CD4-positive, alpha-beta T cell (primary cell): ENCODE results near the gene ZRANB3. TPM values are rescaled to one million over a fixed set of nuclear protein-coding genes. Genes with fewer than 3 reads are reported as not detected.

Experiments
- ATAC-seq: fragments of 200-7000 bp; cut with Tn5 transposase; one replicate; pipeline ENCODE4 v1.10.0; 2022; ENCODE audit warnings: mild to moderate bottlenecking; ENCODE audit not compliant: poor library complexity
- CTCF ChIA-PET: fragments of 350-600 bp; sonication (Branson Sonifier 250); formaldehyde crosslinking; loops from one replicate; lab custom pipeline; 2021; ENCODE audit warnings: antibody characterized with exemption, inconsistent platforms; lab: Charles Lee
- POLR2A ChIA-PET: fragments of 350-600 bp; sonication (Branson Sonifier 250); formaldehyde crosslinking; loops from one replicate; lab custom pipeline; 2021; ENCODE audit warnings: antibody characterized with exemption, inconsistent platforms; lab: Charles Lee
- DNase-seq, 14 experiments: peaks; one replicate each; pipeline ENCODE4 v3.0.0-alpha.2; 2013 to 2020; ENCODE audit warnings: mixed read lengths in 2 of 14
- H3K27ac ChIP-seq, 2 donors: one replicate each; pipeline versions ENCODE4 v1.5.1 to v1.7.0; 2013; ENCODE audit warnings: low read length in 2 of 2, low read depth in 1 of 2, mild to moderate bottlenecking in 1 of 2
- H3K27me3 ChIP-seq, 2 experiments: 1 replicate in 1 of 2; 2 replicates in 1 of 2; pipeline versions ENCODE4 v1.6.1 to v1.7.0; 2013; ENCODE audit warnings: low read length in 2 of 2, control low read depth in 1 of 2, mild to moderate bottlenecking in 1 of 2, moderate library complexity in 1 of 2; ENCODE audit not compliant: insufficient read depth in 2 of 2, control insufficient read depth in 1 of 2
- H3K36me3 ChIP-seq: one replicate; pipeline ENCODE4 v1.6.1; 2013; ENCODE audit warnings: low read length, control low read depth; ENCODE audit not compliant: insufficient read depth
- H3K4me1 ChIP-seq: one replicate; pipeline ENCODE4 v1.6.1; 2013; ENCODE audit warnings: low read length, control low read depth; ENCODE audit not compliant: insufficient read depth
- H3K4me3 ChIP-seq: one replicate; pipeline ENCODE4 v1.5.1; 2013; ENCODE audit warnings: mild to moderate bottlenecking, low read length, moderate library complexity
- H3K9me3 ChIP-seq, 2 experiments: 1 replicate in 1 of 2; 2 replicates in 1 of 2; pipeline versions ENCODE4 v1.6.1 to v1.7.0; 2013; ENCODE audit warnings: low read length in 2 of 2, mild to moderate bottlenecking in 2 of 2, control low read depth in 1 of 2, moderate library complexity in 1 of 2; ENCODE audit not compliant: control insufficient read depth in 1 of 2, insufficient read depth in 1 of 2
- H3K27ac Mint-ChIP-seq: one replicate; pipeline ENCODE4 v1.8.0; 2020; ENCODE audit warnings: mixed read lengths
- H3K27me3 Mint-ChIP-seq: one replicate; pipeline ENCODE4 v1.8.0; 2021; ENCODE audit warnings: mixed read lengths
- H3K36me3 Mint-ChIP-seq: one replicate; pipeline ENCODE4 v1.8.0; 2021; ENCODE audit warnings: low read depth, mixed read lengths
- H3K4me1 Mint-ChIP-seq: one replicate; pipeline ENCODE4 v1.8.0; 2021; ENCODE audit warnings: low read depth, mixed read lengths
- H3K4me3 Mint-ChIP-seq: one replicate; pipeline ENCODE4 v1.8.0; 2020; ENCODE audit warnings: mild to moderate bottlenecking, mixed read lengths
- H3K9me3 Mint-ChIP-seq: one replicate; pipeline ENCODE4 v1.8.0; 2020; ENCODE audit warnings: mixed read lengths
- CTCF ChIP-seq: fragments of 200-600 bp; IDR thresholded peaks from one replicate; pipeline ENCODE4 v1.8.0; 2022; ENCODE audit warnings: antibody characterized with exemption, mild to moderate bottlenecking
- intact Hi-C, 2 experiments: fragments of 100-400 bp; cut with DNase I in 1 of 2; cut with micrococcal nuclease in 1 of 2; formaldehyde crosslinking; loops; one replicate each; pipeline versions ENCODE4 v1.15.1 to v1.9.0; 2023 to 2025; cut with DNase I, micrococcal nuclease
- total RNA-seq, 174 experiments: library from RNA in 2 of 174; stranded (reverse) in 2 of 174; gene quantifications; one replicate each; pipeline ENCODE4 v1.2.3 and lab custom pipeline; 2021 to 2026

The ZRANB3 gene
- total RNA-seq, 2 experiments from 2014 or later: 3.9 to 4.2 TPM

GRCh38 chr2:135279209-135279608 lies 251.8 kb downstream of the ZRANB3 start:
- no peak overlapping the region for H3K4me3 Mint-ChIP-seq
- H3K9me3 ChIP-seq: peaks cover 0 to 3% of the 10 kb centered on the region in 2 experiments
- DNase-seq: no peak
- no peak overlapping the region for H3K4me3 ChIP-seq
- H3K4me1 Mint-ChIP-seq: no peaks in the 10 kb centered on the region
- no peak overlapping the region for H3K27ac Mint-ChIP-seq
- intact Hi-C loops: no loop called here
- no peaks in the 10 kb centered on the region for H3K36me3 ChIP-seq
- no peaks in the 10 kb centered on the region for H3K27me3 Mint-ChIP-seq
- H3K36me3 Mint-ChIP-seq: no peaks in the 10 kb centered on the region
- peaks cover 4% of the 10 kb centered on the region for H3K9me3 Mint-ChIP-seq
- CTCF ChIA-PET: interaction anchor here (0.6 kb wide), 1 partner anchor 11 kb away, joined by 3 read pairs; no protein-coding TSS in a partner anchor
- no peak overlapping the region for H3K27ac ChIP-seq
- no peak for TF ChIP-seq CTCF
- H3K4me1 ChIP-seq: no peaks in the 10 kb centered on the region
- no peaks in the 10 kb centered on the region for H3K27me3 ChIP-seq
- POLR2A ChIA-PET: no interaction called here
- no peak for ATAC-seq

GRCh38 chr2:135276525-135276924 lies 254.5 kb downstream of the ZRANB3 start:
- no peaks in the 10 kb centered on the region for H3K4me1 ChIP-seq
- H3K36me3 ChIP-seq: no peaks in the 10 kb centered on the region
- no peak for DNase-seq
- peaks cover 6% of the 10 kb centered on the region for H3K9me3 Mint-ChIP-seq
- no peaks in the 10 kb centered on the region for H3K27me3 Mint-ChIP-seq
- H3K27ac Mint-ChIP-seq: no peak overlapping the region
- intact Hi-C loops: no loop called here
- H3K4me1 Mint-ChIP-seq: no peaks in the 10 kb centered on the region
- ChIA-PET POLR2A (no interaction called here), CTCF (no interaction called here)
- no peak overlapping the region for H3K27ac ChIP-seq
- no peak for TF ChIP-seq CTCF
- ATAC-seq: no peak
- H3K9me3 ChIP-seq: peaks cover 0 to 3% of the 10 kb centered on the region in 2 experiments
- no peaks in the 10 kb centered on the region for H3K27me3 ChIP-seq
- no peak overlapping the region for H3K4me3 Mint-ChIP-seq
- H3K36me3 Mint-ChIP-seq: no peaks in the 10 kb centered on the region
- no peak overlapping the region for H3K4me3 ChIP-seq

DNA sequence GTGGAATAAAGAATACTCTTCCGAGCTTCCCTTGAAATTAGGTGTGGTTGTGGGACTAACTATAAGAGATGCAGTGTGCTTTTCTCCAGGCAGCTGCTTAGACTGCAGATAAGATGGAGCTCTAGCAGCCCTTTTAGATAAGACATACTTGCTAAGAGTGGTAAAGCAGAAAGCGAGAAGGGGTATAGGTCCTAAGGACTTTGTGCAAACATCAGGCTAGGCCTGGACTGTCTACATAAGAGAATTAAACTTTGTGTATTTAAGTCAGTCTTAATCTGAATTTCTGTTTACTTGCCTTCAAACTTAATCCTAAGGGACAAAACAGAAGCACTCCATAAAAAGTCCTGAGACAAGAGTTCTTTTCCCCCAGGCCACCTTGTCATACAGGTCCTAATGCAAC lies 260.0 kb downstream of the ZRANB3 start:
- Mint-ChIP-seq H3K9me3 (peaks cover 6% of the 10 kb centered on the region), H3K4me1 (no peaks in the 10 kb centered on the region), H3K27me3 (no peaks in the 10 kb centered on the region), H3K36me3 (no peaks in the 10 kb centered on the region), H3K27ac (no peak overlapping the region), H3K4me3 (no peak overlapping the region)
- Histone ChIP-seq H3K27ac (no peak overlapping the region), H3K4me3 (no peak overlapping the region), H3K27me3 (no peaks in the 10 kb centered on the region), H3K9me3 (peaks cover 0 to 3% of the 10 kb centered on the region in 2 experiments), H3K4me1 (no peaks in the 10 kb centered on the region), H3K36me3 (no peaks in the 10 kb centered on the region)
- no peak for ATAC-seq
- no peak for TF ChIP-seq CTCF
- POLR2A ChIA-PET: no interaction called here
- DNase-seq: no peak
- intact Hi-C loops: no loop called here
- CTCF ChIA-PET: no interaction called here
